ENCODE results near the gene MAD2L1BP.
"Not testable (repeated sequence)": the region's sequence is repeated elsewhere in the genome, so short reads cannot be mapped to it uniquely, and the experiment has no call there.

MAD2L1BP gene

DNA sequence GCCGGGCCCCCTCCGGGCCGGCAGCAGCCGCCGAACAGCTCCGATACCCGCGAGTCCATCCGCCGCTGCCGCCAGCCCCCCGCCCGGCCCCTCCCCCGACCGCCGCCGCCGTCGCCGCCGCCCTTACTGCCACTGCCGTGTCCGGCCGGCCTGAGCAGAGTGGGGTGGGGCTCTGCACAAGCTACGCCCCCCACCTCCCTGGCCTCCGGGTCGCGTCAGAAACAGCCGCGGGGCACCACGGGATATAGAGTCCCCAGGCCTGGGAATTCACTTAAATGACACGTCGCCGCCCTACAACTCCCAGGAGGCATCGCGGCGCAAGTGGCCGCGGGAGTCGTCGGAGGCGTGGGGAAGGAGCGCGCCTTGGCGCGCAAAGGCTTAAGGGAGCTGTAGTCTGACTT lies 6.5 kb upstream of the MAD2L1BP start, which contains the start of gene GTPBP2:
TSS of gene GTPBP2 (minus strand) at position 161 of the 401 bp plus-strand sequence. CDS start at position 59, 102 bp downstream.
- Histone ChIP-seq H3K27ac (peak within 1 kb of the TSS; percentile 90), H3K27me3 (replicated peaks) (no peaks in the 10 kb centered on the region), H3K36me3 (replicated peaks) (peaks cover 27% of the 10 kb centered on the region), H3K4me3 (ENCODE audit: low read depth, low read length) (peak within 1 kb of the TSS; percentile 91)
- peak; percentile 99 for DNase-seq
- TF ChIP-seq CTCF (IDR thresholded peaks at IDR 0.05; ENCODE audit: low read depth, low read length, missing control alignments) = no peak
- in situ Hi-C loops (cut with HindIII; ENCODE audit: low pct_ligation_motif_present, low sequenced_read_pairs) = no loop called here

DNA sequence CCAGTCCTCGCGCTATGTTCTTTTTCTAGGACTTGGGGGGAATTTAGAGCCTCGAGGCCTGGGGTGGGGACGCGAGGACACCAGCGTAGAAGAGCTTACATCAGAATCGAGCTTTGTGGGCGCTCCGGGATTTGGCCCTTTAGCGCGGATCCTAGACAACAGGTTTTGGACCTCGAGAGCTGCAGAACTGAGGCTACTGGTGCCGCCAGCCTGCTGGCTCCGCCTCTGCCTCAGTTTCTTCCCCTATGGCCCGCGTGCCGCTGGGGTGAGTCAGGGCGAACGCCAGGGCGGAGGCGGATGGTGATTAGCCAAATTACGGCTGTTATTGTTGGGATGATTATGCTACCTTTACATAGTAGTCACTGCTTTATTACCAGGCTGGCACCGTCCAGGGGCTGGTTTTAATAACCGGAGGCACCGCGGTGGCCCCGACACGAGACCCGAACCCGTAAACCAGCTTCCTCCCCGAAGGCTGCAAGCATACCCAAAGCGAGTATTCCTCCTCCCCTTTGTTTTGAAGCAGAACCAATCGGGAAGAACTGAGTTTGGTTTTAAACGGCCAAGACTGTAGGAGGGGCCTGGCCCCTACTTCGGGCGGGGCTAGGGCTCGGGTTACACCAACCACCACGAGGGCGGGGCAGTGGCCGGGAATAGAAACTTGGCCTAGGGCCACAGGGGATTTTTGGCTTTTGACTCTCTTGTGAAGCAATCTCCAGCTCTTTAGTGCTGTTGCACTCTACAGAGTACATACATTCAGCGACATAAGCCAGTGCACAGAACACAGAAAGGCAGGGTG lies 5.9 kb upstream of the MAD2L1BP start:
- Histone ChIP-seq H3K27ac (peak overlapping the region; percentile 90), H3K36me3 (replicated peaks) (peaks cover 21% of the 10 kb centered on the region), H3K4me3 (ENCODE audit: low read depth, low read length) (peak overlapping the region; percentile 91), H3K27me3 (replicated peaks) (no peaks in the 10 kb centered on the region)
- peak; percentile 97 for DNase-seq
- TF ChIP-seq CTCF (IDR thresholded peaks at IDR 0.05; ENCODE audit: low read depth, low read length, missing control alignments) = no peak
- in situ Hi-C loops (cut with HindIII; ENCODE audit: low pct_ligation_motif_present, low sequenced_read_pairs) = no loop called here

GRCh38 chr6:43630980-43631619 lies 4.5 kb upstream of the MAD2L1BP start:
- TF ChIP-seq CTCF (IDR thresholded peaks at IDR 0.05; ENCODE audit: low read depth, low read length, missing control alignments) = no peak
- in situ Hi-C loops (cut with HindIII; ENCODE audit: low pct_ligation_motif_present, low sequenced_read_pairs) = no loop called here
- no peak for DNase-seq

DNA sequence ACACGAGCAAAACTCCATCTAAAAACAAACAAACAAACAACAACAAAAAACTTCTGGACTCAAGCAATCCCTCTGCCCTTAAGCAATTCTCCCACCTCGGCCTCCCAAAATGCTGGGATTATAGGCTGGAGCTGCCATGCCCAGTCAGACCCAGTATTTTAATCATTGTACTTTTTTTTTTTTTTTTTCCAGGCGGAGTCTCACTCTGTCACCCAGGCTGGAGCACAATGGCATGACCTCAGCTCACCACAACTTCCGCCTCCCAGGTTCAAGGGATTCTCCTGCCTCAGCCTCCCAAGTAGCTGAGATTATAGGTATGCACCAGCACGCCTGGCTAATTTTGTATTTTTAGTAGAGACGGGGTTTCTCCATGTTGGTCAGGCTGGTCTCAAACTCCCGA lies 2.6 kb upstream of the MAD2L1BP start:
- DNase-seq; H3K27me3 ChIP-seq (replicated peaks); H3K36me3 ChIP-seq (replicated peaks); in situ Hi-C loops (cut with HindIII; ENCODE audit: low pct_ligation_motif_present, low sequenced_read_pairs); H3K4me3 ChIP-seq (ENCODE audit: low read depth, low read length); H3K27ac ChIP-seq: not testable (repeated sequence)

More at GRCh38 chr6:43630980-43631619, 4.5 kb upstream of the MAD2L1BP start:
- H3K36me3 ChIP-seq (replicated peaks) = peaks cover 7% of the 10 kb centered on the region
- H3K4me3 ChIP-seq (ENCODE audit: low read depth, low read length) = no peak overlapping the region
- H3K27me3 ChIP-seq (replicated peaks) = no peaks in the 10 kb centered on the region
- H3K27ac ChIP-seq = no peak overlapping the region

- Histone ChIP-seq H3K4me3 (ENCODE audit: low read depth, low read length) (no peak overlapping the region), H3K27ac (no peak overlapping the region), H3K27me3 (replicated peaks) (no peaks in the 10 kb centered on the region), H3K36me3 (replicated peaks) (peaks cover 18% of the 10 kb centered on the region)
- in situ Hi-C loops (cut with HindIII; ENCODE audit: low pct_ligation_motif_present, low sequenced_read_pairs) = no loop called here
- no peak for DNase-seq
- TF ChIP-seq CTCF (IDR thresholded peaks at IDR 0.05; ENCODE audit: low read depth, low read length, missing control alignments) = no peak
These were observed 837 bp upstream of the MAD2L1BP start for GRCh38 chr6:43634702-43635303.

DNA sequence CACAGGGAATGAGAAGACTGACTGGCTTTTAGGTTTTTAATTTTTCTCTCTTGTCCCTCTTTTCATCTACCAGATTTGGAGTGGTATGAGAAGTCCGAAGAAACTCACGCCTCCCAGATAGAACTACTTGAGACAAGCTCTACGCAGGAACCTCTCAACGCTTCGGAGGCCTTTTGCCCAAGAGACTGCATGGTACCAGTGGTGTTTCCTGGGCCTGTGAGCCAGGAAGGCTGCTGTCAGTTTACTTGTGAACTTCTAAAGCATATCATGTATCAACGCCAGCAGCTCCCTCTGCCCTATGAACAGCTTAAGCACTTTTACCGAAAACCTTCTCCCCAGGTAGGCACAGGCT lies 644 bp downstream of the MAD2L1BP start:
- peak; percentile 14 for DNase-seq
- Histone ChIP-seq H3K4me3 (ENCODE audit: low read depth, low read length) (peak overlapping the region; percentile 95), H3K27ac (peak overlapping the region; percentile 64), H3K36me3 (replicated peaks) (peaks cover 31% of the 10 kb centered on the region), H3K27me3 (replicated peaks) (no peaks in the 10 kb centered on the region)
- in situ Hi-C loops (cut with HindIII; ENCODE audit: low pct_ligation_motif_present, low sequenced_read_pairs) = no loop called here
- no peak for TF ChIP-seq CTCF (IDR thresholded peaks at IDR 0.05; ENCODE audit: low read depth, low read length, missing control alignments)
